Lower leg skin (tissue), 3 donors: ENCODE results near the gene C17orf107.

Experiments used
- POLR2A ChIP-seq, 2 donors: fragments of 450-650 bp; IDR thresholded peaks; one replicate each; pipeline ENCODE4 v1.6.1; 2016 to 2017; ENCODE audit warnings: antibody characterized with exemption in 2 of 2, mild to moderate bottlenecking in 1 of 2, moderate library complexity in 1 of 2
- TF ChIP-seq, protein P1 (sequence below), 3 donors: fragments of 450-650 bp; IDR thresholded peaks; one replicate each; pipeline ENCODE4 v1.5.1; 2016; ENCODE audit warnings: antibody characterized with exemption in 3 of 3, mild to moderate bottlenecking in 3 of 3, moderate library complexity in 2 of 3

DNA sequence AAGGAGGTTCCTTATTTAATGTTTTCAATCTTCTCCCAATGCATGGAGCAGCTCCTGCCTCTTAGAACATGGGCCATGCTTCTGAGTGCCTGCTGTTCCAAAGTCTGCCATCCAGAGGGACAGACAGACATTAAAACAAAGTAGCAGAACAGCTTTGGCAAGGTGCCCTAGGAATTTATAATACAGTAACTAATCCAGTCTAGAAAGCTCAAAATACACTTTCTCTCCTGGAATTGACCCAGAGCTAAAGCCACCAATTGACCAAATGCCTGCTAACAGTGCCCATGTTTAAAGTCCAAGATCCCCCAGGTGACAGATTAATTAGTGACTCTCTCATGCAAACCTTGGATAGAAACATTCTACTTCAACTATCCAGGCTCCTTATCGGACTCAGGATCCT is 14.7 kb downstream of the C17orf107 start:
- TF ChIP-seq, protein P1, sequence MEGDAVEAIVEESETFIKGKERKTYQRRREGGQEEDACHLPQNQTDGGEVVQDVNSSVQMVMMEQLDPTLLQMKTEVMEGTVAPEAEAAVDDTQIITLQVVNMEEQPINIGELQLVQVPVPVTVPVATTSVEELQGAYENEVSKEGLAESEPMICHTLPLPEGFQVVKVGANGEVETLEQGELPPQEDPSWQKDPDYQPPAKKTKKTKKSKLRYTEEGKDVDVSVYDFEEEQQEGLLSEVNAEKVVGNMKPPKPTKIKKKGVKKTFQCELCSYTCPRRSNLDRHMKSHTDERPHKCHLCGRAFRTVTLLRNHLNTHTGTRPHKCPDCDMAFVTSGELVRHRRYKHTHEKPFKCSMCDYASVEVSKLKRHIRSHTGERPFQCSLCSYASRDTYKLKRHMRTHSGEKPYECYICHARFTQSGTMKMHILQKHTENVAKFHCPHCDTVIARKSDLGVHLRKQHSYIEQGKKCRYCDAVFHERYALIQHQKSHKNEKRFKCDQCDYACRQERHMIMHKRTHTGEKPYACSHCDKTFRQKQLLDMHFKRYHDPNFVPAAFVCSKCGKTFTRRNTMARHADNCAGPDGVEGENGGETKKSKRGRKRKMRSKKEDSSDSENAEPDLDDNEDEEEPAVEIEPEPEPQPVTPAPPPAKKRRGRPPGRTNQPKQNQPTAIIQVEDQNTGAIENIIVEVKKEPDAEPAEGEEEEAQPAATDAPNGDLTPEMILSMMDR (IDR thresholded peaks at IDR 0.05) = no peak
- TF ChIP-seq POLR2A (IDR thresholded peaks at IDR 0.05) = no peak
